PFSK-1 (cell line): ENCODE measurements around the gene TAF1B.

Source experiments
- FOXP2 ChIP-seq: optimal IDR thresholded peaks from 2 replicates; pipeline ENCODE3; 2011; ENCODE audit warnings: borderline replicate concordance, control low read depth, inconsistent platforms; ENCODE audit not compliant: insufficient read depth; ENCODE audit errors: extremely low read length, extremely low read depth
- POLR2AphosphoS5 ChIP-seq: IDR thresholded peaks from 2 replicates; pipeline ENCODE4 v1.6.1; 2012; ENCODE audit warnings: low read depth, mild to moderate bottlenecking, control low read depth, low read length, moderate library complexity
- SIN3A ChIP-seq: IDR thresholded peaks from 2 replicates; pipeline ENCODE4 v1.6.1; 2012; ENCODE audit warnings: mild to moderate bottlenecking, low read length, moderate library complexity, borderline replicate concordance; ENCODE audit not compliant: insufficient read depth
- TAF1 ChIP-seq: IDR thresholded peaks from 2 replicates; pipeline ENCODE4 v1.6.1; 2012; ENCODE audit warnings: low read length, control low read depth, borderline replicate concordance; ENCODE audit not compliant: insufficient read depth
- TF ChIP-seq, protein P1 (sequence below), 2 experiments: IDR thresholded peaks; 2 replicates each; pipeline versions ENCODE4 v1.6.1 to v1.8.0; 2011 to 2012; ENCODE audit warnings: low read depth in 2 of 2, low read length in 2 of 2, control low read depth in 1 of 2, inconsistent platforms in 1 of 2, mild to moderate bottlenecking in 1 of 2, moderate library complexity in 1 of 2; ENCODE audit not compliant: insufficient read depth in 1 of 2

Gene TAF1B

GRCh38 chr2:9973690-9974089 is 130.4 kb downstream of the TAF1B start:
- TF ChIP-seq SIN3A (no peak), TAF1 (no peak), FOXP2 (no peak), POLR2AphosphoS5 (no peak)
- TF ChIP-seq, protein P1, sequence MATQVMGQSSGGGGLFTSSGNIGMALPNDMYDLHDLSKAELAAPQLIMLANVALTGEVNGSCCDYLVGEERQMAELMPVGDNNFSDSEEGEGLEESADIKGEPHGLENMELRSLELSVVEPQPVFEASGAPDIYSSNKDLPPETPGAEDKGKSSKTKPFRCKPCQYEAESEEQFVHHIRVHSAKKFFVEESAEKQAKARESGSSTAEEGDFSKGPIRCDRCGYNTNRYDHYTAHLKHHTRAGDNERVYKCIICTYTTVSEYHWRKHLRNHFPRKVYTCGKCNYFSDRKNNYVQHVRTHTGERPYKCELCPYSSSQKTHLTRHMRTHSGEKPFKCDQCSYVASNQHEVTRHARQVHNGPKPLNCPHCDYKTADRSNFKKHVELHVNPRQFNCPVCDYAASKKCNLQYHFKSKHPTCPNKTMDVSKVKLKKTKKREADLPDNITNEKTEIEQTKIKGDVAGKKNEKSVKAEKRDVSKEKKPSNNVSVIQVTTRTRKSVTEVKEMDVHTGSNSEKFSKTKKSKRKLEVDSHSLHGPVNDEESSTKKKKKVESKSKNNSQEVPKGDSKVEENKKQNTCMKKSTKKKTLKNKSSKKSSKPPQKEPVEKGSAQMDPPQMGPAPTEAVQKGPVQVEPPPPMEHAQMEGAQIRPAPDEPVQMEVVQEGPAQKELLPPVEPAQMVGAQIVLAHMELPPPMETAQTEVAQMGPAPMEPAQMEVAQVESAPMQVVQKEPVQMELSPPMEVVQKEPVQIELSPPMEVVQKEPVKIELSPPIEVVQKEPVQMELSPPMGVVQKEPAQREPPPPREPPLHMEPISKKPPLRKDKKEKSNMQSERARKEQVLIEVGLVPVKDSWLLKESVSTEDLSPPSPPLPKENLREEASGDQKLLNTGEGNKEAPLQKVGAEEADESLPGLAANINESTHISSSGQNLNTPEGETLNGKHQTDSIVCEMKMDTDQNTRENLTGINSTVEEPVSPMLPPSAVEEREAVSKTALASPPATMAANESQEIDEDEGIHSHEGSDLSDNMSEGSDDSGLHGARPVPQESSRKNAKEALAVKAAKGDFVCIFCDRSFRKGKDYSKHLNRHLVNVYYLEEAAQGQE (IDR thresholded peaks at IDR 0.05; ENCODE audit: insufficient read depth in 1 of 2, low read depth in 2 of 2, low read length in 2 of 2), result no peak

DNA sequence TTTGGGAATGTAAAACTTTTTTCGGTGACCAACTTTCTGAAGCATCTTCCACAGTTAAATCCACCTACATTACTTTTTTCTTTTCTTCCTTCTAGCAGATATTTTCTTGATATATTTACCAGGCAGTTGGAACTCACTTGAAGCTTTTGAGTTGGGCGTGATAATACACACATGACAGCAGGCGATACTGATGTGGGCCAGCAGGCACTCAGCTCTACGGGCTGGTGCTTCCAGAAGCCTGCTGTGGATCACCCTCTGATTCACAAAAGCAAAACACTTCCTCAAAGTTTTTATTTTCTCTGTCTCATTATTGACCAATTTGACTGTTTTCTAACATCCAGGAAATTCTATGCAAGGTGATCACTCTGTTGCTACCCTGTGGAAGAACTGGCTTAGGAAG is 131.1 kb downstream of the TAF1B start:
- no peak for TF ChIP-seq FOXP2

DNA sequence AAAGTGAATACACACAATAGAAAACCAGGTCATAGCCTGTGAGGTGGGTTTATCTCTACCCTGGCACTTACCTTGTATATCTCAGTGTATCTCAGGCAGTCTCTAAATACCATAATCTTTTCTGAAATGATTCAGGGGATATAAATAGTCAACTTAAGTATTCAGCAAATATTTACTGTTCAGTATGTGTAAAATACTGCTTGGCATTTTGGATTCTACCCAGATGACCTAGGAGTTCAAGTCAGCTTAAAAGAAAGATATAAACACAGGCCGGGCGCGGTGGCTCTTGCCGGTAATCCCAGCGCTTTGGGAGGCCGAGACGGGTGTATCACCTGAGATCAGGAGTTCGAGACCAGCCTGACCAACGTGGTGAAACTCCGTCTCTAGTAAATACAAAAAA is 132.1 kb downstream of the TAF1B start:
- TF ChIP-seq, protein P1 (IDR thresholded peaks at IDR 0.05; ENCODE audit: insufficient read depth in 1 of 2, low read depth in 2 of 2, low read length in 2 of 2), result no peak
- TF ChIP-seq POLR2AphosphoS5, result no peak
- TF ChIP-seq SIN3A, result no peak
- TF ChIP-seq FOXP2, result no peak
- TF ChIP-seq TAF1, result no peak

- no peak for TF ChIP-seq TAF1
- TF ChIP-seq POLR2AphosphoS5, result no peak
- TF ChIP-seq SIN3A, result no peak
- no peak for TF ChIP-seq FOXP2
- TF ChIP-seq, protein P1 (IDR thresholded peaks at IDR 0.05; ENCODE audit: insufficient read depth in 1 of 2, low read depth in 2 of 2, low read length in 2 of 2), result no peak; a peak in 1 of 4 replicates
These were observed 132.7 kb downstream of the TAF1B start for GRCh38 chr2:9975805-9976447.

DNA sequence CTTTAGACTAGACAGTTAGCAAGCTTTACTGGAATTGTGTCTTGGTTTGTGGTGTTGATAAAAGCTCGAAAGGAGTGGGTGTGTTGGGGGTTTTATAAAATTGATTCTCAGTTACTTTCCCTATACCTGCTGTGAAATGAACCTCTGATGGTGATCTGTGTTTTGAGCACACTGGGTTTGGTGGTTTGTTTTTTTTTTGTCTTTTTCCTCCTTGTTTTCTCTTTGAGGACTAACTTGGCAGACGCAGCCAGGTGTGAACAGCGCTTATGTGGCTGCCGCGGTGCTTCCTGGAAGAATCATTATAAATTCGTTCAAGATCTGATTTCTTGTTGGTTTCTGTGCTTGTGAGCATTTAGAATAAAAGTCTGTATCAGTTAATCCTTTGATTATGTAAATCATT is 136.7 kb downstream of the TAF1B start:
- TF ChIP-seq TAF1, result no peak
- TF ChIP-seq, protein P1 (IDR thresholded peaks at IDR 0.05; ENCODE audit: insufficient read depth in 1 of 2, low read depth in 2 of 2, low read length in 2 of 2), result no peak
- no peak for TF ChIP-seq SIN3A
- TF ChIP-seq FOXP2, result no peak
- no peak for TF ChIP-seq POLR2AphosphoS5
